Liver (tissue), 9 donors: ENCODE measurements around the gene KLF12. TPM values are rescaled to one million over a fixed set of nuclear protein-coding genes. Genes with fewer than 3 reads are reported as not detected.

Experiments
- DNase-seq: peaks from one replicate; pipeline ENCODE4 v3.0.0-alpha.2; 2017; ENCODE audit warnings: low spot score
- H3K27ac ChIP-seq, 2 donors: one replicate each; pipeline ENCODE4 v1.7.0; 2013; ENCODE audit warnings: inconsistent platforms in 2 of 2, low read length in 2 of 2, control low read depth in 1 of 2, low read depth in 1 of 2, mild to moderate bottlenecking in 1 of 2
- H3K27me3 ChIP-seq, 4 donors: one replicate each; pipeline versions ENCODE4 v1.6.1 to v1.7.0; 2013; ENCODE audit warnings: low read length in 3 of 4, inconsistent platforms in 1 of 4, mild to moderate bottlenecking in 1 of 4, moderate library complexity in 1 of 4; ENCODE audit not compliant: control insufficient read depth in 4 of 4, insufficient read depth in 4 of 4
- H3K36me3 ChIP-seq, 4 donors: one replicate each; pipeline versions ENCODE4 v1.6.1 to v1.7.0; 2013; ENCODE audit warnings: low read length in 3 of 4, mild to moderate bottlenecking in 3 of 4, low read depth in 1 of 4, moderate library complexity in 1 of 4; ENCODE audit not compliant: control insufficient read depth in 4 of 4, insufficient read depth in 3 of 4
- H3K4me1 ChIP-seq, 4 donors: one replicate each; pipeline versions ENCODE4 v1.6.1 to v1.7.0; 2013; ENCODE audit warnings: low read length in 3 of 4, mild to moderate bottlenecking in 3 of 4, moderate library complexity in 1 of 4; ENCODE audit not compliant: control insufficient read depth in 4 of 4, insufficient read depth in 4 of 4
- H3K4me3 ChIP-seq, 3 donors: one replicate each; pipeline versions ENCODE4 v1.6.1 to v1.7.0; 2013; ENCODE audit warnings: low read length in 3 of 3, control low read depth in 1 of 3, low read depth in 1 of 3, mild to moderate bottlenecking in 1 of 3
- H3K9ac ChIP-seq, 2 donors: one replicate each; pipeline ENCODE4 v1.7.0; 2013; ENCODE audit warnings: low read length in 2 of 2, mild to moderate bottlenecking in 2 of 2, moderate library complexity in 2 of 2, control low read depth in 1 of 2, low read depth in 1 of 2
- H3K9me3 ChIP-seq, 4 donors: one replicate each; pipeline versions ENCODE4 v1.6.1 to v1.7.0; 2013; ENCODE audit warnings: low read length in 3 of 4; ENCODE audit not compliant: control insufficient read depth in 4 of 4
- ATF3 ChIP-seq: IDR thresholded peaks from 2 replicates; pipeline ENCODE4 v1.6.1; 2016; ENCODE audit warnings: antibody characterized with exemption
- CTCF ChIP-seq: fragments of 150-350 bp; IDR thresholded peaks from 2 replicates; pipeline ENCODE4 v1.5.1; 2017; ENCODE audit warnings: improper control_type of control experiment, low read depth, low read length; ENCODE audit not compliant: missing input control
- EGR1 ChIP-seq, 2 donors: IDR thresholded peaks; 2 replicates each; pipeline ENCODE4 v1.6.1; 2016 to 2018; ENCODE audit warnings: antibody characterized with exemption in 2 of 2, low read depth in 2 of 2
- FOXA1 ChIP-seq: IDR thresholded peaks from 2 replicates; pipeline ENCODE4 v1.6.1; 2016; ENCODE audit warnings: antibody characterized with exemption
- FOXA2 ChIP-seq: IDR thresholded peaks from 2 replicates; pipeline ENCODE4 v1.6.1; 2016; ENCODE audit warnings: antibody characterized with exemption
- GABPA ChIP-seq, 2 donors: IDR thresholded peaks in 1 of 2; conservative IDR thresholded peaks in 1 of 2; 2 replicates each; pipeline ENCODE4 v1.6.1; 2016; ENCODE audit warnings: antibody characterized with exemption in 2 of 2, mild to moderate bottlenecking in 1 of 2, moderate library complexity in 1 of 2
- HNF4A ChIP-seq, 2 donors: conservative IDR thresholded peaks; 2 replicates each; pipeline ENCODE4 v1.6.1; 2016; ENCODE audit warnings: antibody characterized with exemption in 2 of 2, mild to moderate bottlenecking in 2 of 2
- HNF4G ChIP-seq: IDR thresholded peaks from 2 replicates; pipeline ENCODE4 v1.6.1; 2016; ENCODE audit warnings: antibody characterized with exemption
- JUND ChIP-seq, 2 donors: IDR thresholded peaks; 2 replicates each; pipeline ENCODE4 v1.6.1; 2016; ENCODE audit warnings: antibody characterized with exemption in 2 of 2
- MAX ChIP-seq: IDR thresholded peaks from 2 replicates; pipeline ENCODE4 v1.6.1; 2016; ENCODE audit warnings: antibody characterized with exemption
- NR2F2 ChIP-seq: IDR thresholded peaks from 2 replicates; pipeline ENCODE4 v1.6.1; 2016; ENCODE audit warnings: antibody characterized with exemption
- RAD21 ChIP-seq, 2 donors: IDR thresholded peaks; 2 replicates each; pipeline ENCODE4 v1.6.1; 2016; ENCODE audit warnings: antibody characterized with exemption in 2 of 2, mild to moderate bottlenecking in 2 of 2
- REST ChIP-seq: IDR thresholded peaks from 2 replicates; pipeline ENCODE4 v1.6.1; 2016; ENCODE audit warnings: antibody characterized with exemption, mild to moderate bottlenecking
- RXRA ChIP-seq, 2 donors: IDR thresholded peaks; 2 replicates each; pipeline ENCODE4 v1.6.1; 2017 to 2018; ENCODE audit warnings: antibody characterized with exemption in 2 of 2, mild to moderate bottlenecking in 1 of 2
- SP1 ChIP-seq: IDR thresholded peaks from 2 replicates; pipeline ENCODE4 v1.6.1; 2018; ENCODE audit warnings: antibody characterized with exemption, mild to moderate bottlenecking
- TAF1 ChIP-seq: conservative IDR thresholded peaks from 2 replicates; pipeline ENCODE4 v1.6.1; 2016; ENCODE audit warnings: antibody characterized with exemption, mild to moderate bottlenecking
- YY1 ChIP-seq: IDR thresholded peaks from 2 replicates; pipeline ENCODE4 v1.6.1; 2016; ENCODE audit warnings: antibody characterized with exemption, mild to moderate bottlenecking
- ZBTB33 ChIP-seq: IDR thresholded peaks from 2 replicates; pipeline ENCODE4 v1.6.1; 2016; ENCODE audit warnings: antibody characterized with exemption
- WGBS: extraction: QIAGEN DNeasy Blood & Tissue Kit; methylation state at CpG from one replicate; pipeline ENCODE4 v1.1.7; 2013; 5-methylcytosine and 5-hydroxymethylcytosine counted together
- polyA plus RNA-seq, 2 donors: library from polyadenylated mRNA; stranded (reverse) in 1 of 2; unstranded in 1 of 2; fragments of 200-250 nt in 1 of 2; fragments of >200 nt in 1 of 2; fragmentation: Nextera tagmentation in 1 of 2; extraction: Ambion mirVana in 1 of 2; gene quantifications; one replicate each; pipeline versions ENCODE4 v1.2.1 to v1.2.3, GENCODE V29; 2013 to 2015
- total RNA-seq, 2 donors: library from RNA; depleted of rRNA; stranded (reverse); fragments of >200 nt; gene quantifications; one replicate each; pipeline ENCODE4 v1.2.3, GENCODE V29; 2014
- donor health status: healthy.
- donor health status: healthy.
- donor health status: healthy.
- donor health status: healthy.
- donor health status: healthy.

KLF12 gene
- total and polyA plus RNA-seq, 4 donors, result 2.4 to 15.9 (median 11.3) TPM

- TF ChIP-seq FOXA1 (no peak), ATF3 (no peak), HNF4G (no peak), RAD21 (IDR thresholded peaks at IDR 0.05) (no peak), REST (no peak), YY1 (no peak), RXRA (IDR thresholded peaks at IDR 0.05) (no peak), FOXA2 (no peak), JUND (IDR thresholded peaks at IDR 0.05) (no peak), NR2F2 (no peak), GABPA (IDR thresholded peaks at IDR 0.05 in 1 of 2, conservative IDR thresholded peaks at IDR 0.05 in 1 of 2) (no peak), MAX (no peak), CTCF (no peak), EGR1 (IDR thresholded peaks at IDR 0.05; ENCODE audit: low read depth in 2 of 2) (no peak), TAF1 (no peak), ZBTB33 (no peak), SP1 (no peak), HNF4A (conservative IDR thresholded peaks at IDR 0.05) (no peak)
- H3K36me3 ChIP-seq, result no peaks in the 10 kb centered on the region
- H3K9ac ChIP-seq, result no peak overlapping the region
- H3K9me3 ChIP-seq, result no peaks in the 10 kb centered on the region
- WGBS, result 86% methylated on average over 2 of the region's 2 CpGs
- no peak for DNase-seq
- H3K4me3 ChIP-seq, result no peak overlapping the region
- no peaks in the 10 kb centered on the region for H3K27me3 ChIP-seq
- no peak overlapping the region for H3K27ac ChIP-seq
- peaks cover 0 to under 1% (median 0%) of the 10 kb centered on the region in 4 donors for H3K4me1 ChIP-seq
These were observed 40.6 kb upstream of the KLF12 start for GRCh38 chr13:74174810-74175209.
